ENCODE results near the gene CYP3A7. TPM values are rescaled to one million over a fixed set of nuclear protein-coding genes. Genes with fewer than 3 reads are reported as not detected.
"Not testable (repeated sequence)": the region's sequence is repeated elsewhere in the genome, so short reads cannot be mapped to it uniquely, and the experiment has no call there.

CYP3A7 gene
- total RNA-seq, 4 donors from 2014 or later = not detected

GRCh38 chr7:99748846-99749579, 14.0 kb upstream of the CYP3A7 start:
- Histone ChIP-seq H3K27ac (no peak overlapping the region), H3K4me3 (no peak overlapping the region), H3K4me1 (peaks cover 0 to 42% (median 13%) of the 10 kb centered on the region in 3 donors), H3K27me3 (no peaks in the 10 kb centered on the region), H3K36me3 (no peaks in the 10 kb centered on the region), H3K9me3 (no peaks in the 10 kb centered on the region)
- TF ChIP-seq, protein P1, sequence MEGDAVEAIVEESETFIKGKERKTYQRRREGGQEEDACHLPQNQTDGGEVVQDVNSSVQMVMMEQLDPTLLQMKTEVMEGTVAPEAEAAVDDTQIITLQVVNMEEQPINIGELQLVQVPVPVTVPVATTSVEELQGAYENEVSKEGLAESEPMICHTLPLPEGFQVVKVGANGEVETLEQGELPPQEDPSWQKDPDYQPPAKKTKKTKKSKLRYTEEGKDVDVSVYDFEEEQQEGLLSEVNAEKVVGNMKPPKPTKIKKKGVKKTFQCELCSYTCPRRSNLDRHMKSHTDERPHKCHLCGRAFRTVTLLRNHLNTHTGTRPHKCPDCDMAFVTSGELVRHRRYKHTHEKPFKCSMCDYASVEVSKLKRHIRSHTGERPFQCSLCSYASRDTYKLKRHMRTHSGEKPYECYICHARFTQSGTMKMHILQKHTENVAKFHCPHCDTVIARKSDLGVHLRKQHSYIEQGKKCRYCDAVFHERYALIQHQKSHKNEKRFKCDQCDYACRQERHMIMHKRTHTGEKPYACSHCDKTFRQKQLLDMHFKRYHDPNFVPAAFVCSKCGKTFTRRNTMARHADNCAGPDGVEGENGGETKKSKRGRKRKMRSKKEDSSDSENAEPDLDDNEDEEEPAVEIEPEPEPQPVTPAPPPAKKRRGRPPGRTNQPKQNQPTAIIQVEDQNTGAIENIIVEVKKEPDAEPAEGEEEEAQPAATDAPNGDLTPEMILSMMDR (IDR thresholded peaks at IDR 0.05) = no peak
- no peak for TF ChIP-seq POLR2A (IDR thresholded peaks at IDR 0.05)
- intact Hi-C loops (cut with DNase I) = no loop called here
- DNase-seq = no peak
- 86 to 91% methylated on average over 6 of the region's 6 CpGs for WGBS, 2 donors

DNA sequence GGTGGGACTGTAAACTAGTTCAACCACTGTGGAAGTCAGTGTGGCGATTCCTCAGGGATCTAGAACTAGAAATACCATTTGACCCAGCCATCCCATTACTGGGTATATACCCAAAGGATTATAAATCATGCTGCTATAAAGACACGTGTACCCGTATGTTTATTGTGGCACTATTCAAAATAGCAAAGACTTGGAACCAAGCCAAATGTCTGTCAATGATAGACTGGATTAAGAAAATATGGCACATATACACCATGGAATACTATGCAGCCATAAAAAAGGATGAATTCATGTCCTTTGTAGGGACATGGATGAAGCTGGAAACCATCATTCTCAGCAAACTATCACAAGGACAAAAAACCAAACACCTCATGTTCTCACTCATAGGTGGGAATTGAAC, 11.9 kb upstream of the CYP3A7 start:
- 50 to 94% methylated on average over 2 of the region's 3 CpGs for WGBS, 2 donors

GRCh38 chr7:99745395-99745794, 10.4 kb upstream of the CYP3A7 start:
- WGBS, 2 donors = 64 to 78% methylated on average over 3 of the region's 3 CpGs
- intact Hi-C loops (cut with DNase I); H3K36me3 ChIP-seq; DNase-seq; H3K4me3 ChIP-seq; H3K9me3 ChIP-seq; H3K27me3 ChIP-seq; H3K27ac ChIP-seq: not testable (repeated sequence)
- peaks cover 0 to 15% (median 0%) of the 10 kb centered on the region in 3 donors for H3K4me1 ChIP-seq

More for the DNA sequence above, 11.9 kb upstream of the CYP3A7 start:
- H3K27ac ChIP-seq; H3K36me3 ChIP-seq; intact Hi-C loops (cut with DNase I); DNase-seq; H3K9me3 ChIP-seq; H3K27me3 ChIP-seq; H3K4me3 ChIP-seq: not testable (repeated sequence)
- H3K4me1 ChIP-seq = peaks cover 0 to 29% (median 9%) of the 10 kb centered on the region in 3 donors

DNA sequence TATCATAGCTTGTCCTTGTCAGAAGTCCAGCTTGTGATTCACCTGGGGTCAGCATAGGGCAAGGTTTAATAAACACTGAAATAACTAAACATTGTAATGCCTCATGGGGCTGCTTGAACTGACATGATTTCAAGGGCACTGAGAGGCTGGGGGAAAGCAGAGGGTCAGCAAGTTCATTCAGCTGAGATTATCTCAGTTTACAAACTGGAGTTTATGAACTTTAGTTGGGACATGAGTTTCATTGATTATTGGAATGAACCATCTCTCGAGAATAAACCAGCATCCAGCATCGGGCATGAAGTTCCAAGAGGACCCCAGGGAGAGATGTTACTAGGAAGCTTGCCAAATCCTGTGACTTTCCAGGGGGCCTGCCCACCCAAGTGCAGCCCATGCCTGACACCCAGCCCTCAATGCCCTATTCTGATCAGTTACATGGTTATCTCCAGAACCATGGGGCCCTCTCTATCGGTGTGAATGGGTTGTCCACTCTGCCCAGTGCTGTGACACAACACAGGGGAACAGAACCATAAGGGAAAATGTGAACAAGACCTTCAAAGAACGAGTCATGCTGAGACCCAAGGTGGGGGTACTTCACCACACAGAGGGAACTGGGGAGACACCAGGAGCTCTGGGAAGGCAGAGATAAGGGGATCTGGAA, 7.9 kb upstream of the CYP3A7 start:
- no peaks in the 10 kb centered on the region for H3K36me3 ChIP-seq
- no peak for TF ChIP-seq POLR2A (IDR thresholded peaks at IDR 0.05)
- TF ChIP-seq, protein P1 (IDR thresholded peaks at IDR 0.05) = no peak
- peaks cover 0 to 6% (median 3%) of the 10 kb centered on the region in 3 donors for H3K4me1 ChIP-seq
- H3K9me3 ChIP-seq = no peaks in the 10 kb centered on the region
- no peak overlapping the region for H3K4me3 ChIP-seq
- DNase-seq = no peak
- H3K27ac ChIP-seq = no peak overlapping the region
- WGBS, 2 donors = 76 to 90% methylated on average over 3 of the region's 4 CpGs
- H3K27me3 ChIP-seq = no peaks in the 10 kb centered on the region
- intact Hi-C loops (cut with DNase I) = no loop called here

GRCh38 chr7:99741441-99741795, 6.4 kb upstream of the CYP3A7 start:
- no peaks in the 10 kb centered on the region for H3K9me3 ChIP-seq
- DNase-seq = no peak
- no peaks in the 10 kb centered on the region for H3K36me3 ChIP-seq
- WGBS, 2 donors = 100% methylated on average over 2 of the region's 2 CpGs; no CpG with 5 or more reads in 1 of the 2 donors
- H3K4me1 ChIP-seq = peaks cover 0 to 20% (median 7%) of the 10 kb centered on the region in 3 donors
- no peaks in the 10 kb centered on the region for H3K27me3 ChIP-seq
- H3K4me3 ChIP-seq = no peak overlapping the region
- TF ChIP-seq, protein P1 (IDR thresholded peaks at IDR 0.05) = no peak
- no peak for TF ChIP-seq POLR2A (IDR thresholded peaks at IDR 0.05)
- no peak overlapping the region for H3K27ac ChIP-seq
- intact Hi-C loops (cut with DNase I) = no loop called here
